ENCODE measurements around the gene NTRK1. TPM values are rescaled to one million over a fixed set of nuclear protein-coding genes. Genes with fewer than 3 reads are reported as not detected.

Gene NTRK1
- polyA plus RNA-seq, 1 of the 3 experiments (the other 2 are of a cell fraction), result 0.97 TPM

DNA sequence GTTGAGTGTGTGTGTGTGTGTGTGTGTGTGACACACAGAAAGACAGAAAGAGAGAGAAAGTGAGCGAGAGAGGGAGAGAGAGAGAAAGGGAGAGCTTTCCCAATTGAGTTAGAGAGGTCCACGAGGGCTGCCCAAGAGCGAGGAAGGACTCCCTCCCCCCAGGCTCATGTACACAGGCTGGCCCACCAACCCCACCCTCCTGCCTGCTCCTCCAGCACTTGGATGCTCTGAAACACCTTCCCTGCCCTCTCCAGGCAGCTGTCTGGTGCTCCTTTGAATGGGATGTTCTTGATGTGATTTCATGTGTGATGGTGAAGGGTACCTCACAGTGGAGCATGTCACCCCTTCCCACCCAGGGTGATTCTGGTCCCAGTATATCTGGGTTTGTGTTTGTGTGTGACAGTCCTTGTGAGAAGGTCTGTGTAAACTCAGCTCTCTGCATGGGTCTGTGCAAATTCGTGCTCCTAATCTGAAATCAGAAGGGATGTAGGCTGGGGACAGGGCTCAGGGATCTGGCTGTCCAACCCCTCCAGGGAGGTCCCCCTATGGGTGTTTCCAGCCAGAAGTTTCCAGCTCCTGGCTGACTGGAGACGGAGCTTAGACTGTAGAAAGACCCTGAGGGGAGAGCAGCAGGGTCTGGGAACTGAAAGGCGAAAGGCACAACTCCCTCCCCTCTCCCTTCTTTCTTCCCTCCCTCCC is 26.1 kb downstream of the NTRK1 start:
- H4K20me1 ChIP-seq (ENCODE audit: insufficient read depth), result no peaks in the 10 kb centered on the region
- H3F3A ChIP-seq (replicated peaks; ENCODE audit: insufficient read depth), result peaks cover 15% of the 10 kb centered on the region
- TF ChIP-seq GATA2 (CRISPR knock-in tag; IDR thresholded peaks at IDR 0.05), result peak; percentile 53
- no peak for TF ChIP-seq YY1 (IDR thresholded peaks at IDR 0.05; ENCODE audit: low read depth)
- H3K79me2 ChIP-seq (ENCODE audit: insufficient read depth), result no peaks in the 10 kb centered on the region
- WGBS (ENCODE audit: low lambda C conversion rate), result 62% methylated on average over 6 of the region's 6 CpGs
- H3K27me3 ChIP-seq (ENCODE audit: insufficient read depth), result no peaks in the 10 kb centered on the region; the same call in 1 of the 2 replicates
- H3K27ac ChIP-seq (ENCODE audit: low read depth in 2 of 2, low read length in 1 of 2), result peak overlapping the region in 1 of 2 experiments; percentile 16; a peak in 1 of 4 replicates
- H3K9me2 ChIP-seq, result no peaks in the 10 kb centered on the region
- H3K9ac ChIP-seq, result no peak overlapping the region
- H3K4me2 ChIP-seq, result no peak overlapping the region
- no peak overlapping the region for H3K4me3 ChIP-seq (ENCODE audit: low read depth in 2 of 2, low read length in 1 of 2)
- peaks cover 0 to 56% of the 10 kb centered on the region in 2 experiments; a peak in 1 of 4 replicates for H3K4me1 ChIP-seq (ENCODE audit: control insufficient read depth in 1 of 2, insufficient read depth in 2 of 2, low read depth in 1 of 2, low read length in 1 of 2)
- no peaks in the 10 kb centered on the region for H3K36me3 ChIP-seq (replicated peaks in 1 of 2; ENCODE audit: control insufficient read depth in 1 of 2, insufficient read depth in 2 of 2, low read length in 1 of 2)
- DNase-seq, result peak; percentile 64
- no peak overlapping the region for H2AFZ ChIP-seq (ENCODE audit: low read depth)
- no peaks in the 10 kb centered on the region for H3K9me3 ChIP-seq
- ChIA-PET CTCF (interaction anchor here (1.0 to 21.6 kb wide), 12 partner anchors 20 to 196 kb away, joined by 3 to 455 read pairs (median 60); partner anchors contain the start of genes INSRR, ISG20L2, METTL25B and MRPL24), POLR2A (interaction anchor here (1.0 to 2.9 kb wide), 2 partner anchors 26 to 29 kb away, joined by 3 to 27 read pairs; partner anchors contain the start of genes INSRR and NTRK1)

DNA sequence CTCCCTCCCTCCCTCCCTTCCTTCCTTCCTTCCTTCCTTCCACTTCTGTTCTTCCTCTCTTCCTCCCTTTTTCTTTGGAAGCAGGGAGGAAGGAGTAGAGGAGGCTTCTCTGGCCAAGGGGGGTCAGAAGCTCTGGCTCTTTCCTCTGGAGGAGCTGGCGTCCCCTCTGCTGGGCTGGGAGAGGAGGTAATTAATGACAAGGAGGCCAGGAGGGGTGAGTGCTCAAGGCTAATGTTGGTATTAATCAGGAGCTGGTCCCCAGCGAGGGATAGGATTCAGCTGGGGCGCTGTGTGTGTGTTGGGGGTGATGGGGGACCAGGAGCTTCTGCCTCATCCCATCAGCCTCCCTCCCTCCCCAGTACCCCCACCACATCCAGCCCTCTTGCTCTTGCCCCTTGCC is 26.7 kb downstream of the NTRK1 start:
- Histone ChIP-seq H3K9ac (no peak overlapping the region), H3K4me2 (no peak overlapping the region), H3K79me2 (ENCODE audit: insufficient read depth) (no peaks in the 10 kb centered on the region), H3F3A (replicated peaks; ENCODE audit: insufficient read depth) (peaks cover 16% of the 10 kb centered on the region), H2AFZ (ENCODE audit: low read depth) (no peak overlapping the region), H3K27ac (ENCODE audit: low read depth in 2 of 2, low read length in 1 of 2) (peak overlapping the region in 1 of 2 experiments; percentile 4; a peak in 1 of 4 replicates), H3K27me3 (ENCODE audit: insufficient read depth) (no peaks in the 10 kb centered on the region; the same call in 1 of the 2 replicates), H3K4me1 (ENCODE audit: control insufficient read depth in 1 of 2, insufficient read depth in 2 of 2, low read depth in 1 of 2, low read length in 1 of 2) (peaks cover 0 to 50% of the 10 kb centered on the region in 2 experiments; a peak in 1 of 4 replicates), H3K4me3 (ENCODE audit: low read depth in 2 of 2, low read length in 1 of 2) (no peak overlapping the region), H3K36me3 (replicated peaks in 1 of 2; ENCODE audit: control insufficient read depth in 1 of 2, insufficient read depth in 2 of 2, low read length in 1 of 2) (no peaks in the 10 kb centered on the region), H3K9me2 (no peaks in the 10 kb centered on the region), H3K9me3 (no peaks in the 10 kb centered on the region), H4K20me1 (ENCODE audit: insufficient read depth) (no peaks in the 10 kb centered on the region)
- peak; percentile 44 for DNase-seq
- ChIA-PET CTCF (interaction anchor here (1.2 to 21.6 kb wide), 11 partner anchors 20 to 197 kb away, joined by 3 to 455 read pairs (median 114); partner anchors contain the start of genes INSRR, ISG20L2, METTL25B and MRPL24), POLR2A (interaction anchor here (0.8 to 2.9 kb wide), 2 partner anchors 27 to 86 kb away, joined by 4 to 27 read pairs; partner anchors contain the start of genes INSRR and NTRK1)
- 46% methylated on average over 3 of the region's 3 CpGs for WGBS (ENCODE audit: low lambda C conversion rate)
- no peak for TF ChIP-seq FOXJ3 (CRISPR knock-in tag; IDR thresholded peaks at IDR 0.05)
- no peak for TF ChIP-seq RFX5 (IDR thresholded peaks at IDR 0.05; ENCODE audit: low read length)
- TF ChIP-seq, protein P1, sequence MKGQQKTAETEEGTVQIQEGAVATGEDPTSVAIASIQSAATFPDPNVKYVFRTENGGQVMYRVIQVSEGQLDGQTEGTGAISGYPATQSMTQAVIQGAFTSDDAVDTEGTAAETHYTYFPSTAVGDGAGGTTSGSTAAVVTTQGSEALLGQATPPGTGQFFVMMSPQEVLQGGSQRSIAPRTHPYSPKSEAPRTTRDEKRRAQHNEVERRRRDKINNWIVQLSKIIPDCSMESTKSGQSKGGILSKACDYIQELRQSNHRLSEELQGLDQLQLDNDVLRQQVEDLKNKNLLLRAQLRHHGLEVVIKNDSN (IDR thresholded peaks at IDR 0.05; ENCODE audit: borderline replicate concordance, low read depth), result no peak
- TF ChIP-seq, protein P2, sequence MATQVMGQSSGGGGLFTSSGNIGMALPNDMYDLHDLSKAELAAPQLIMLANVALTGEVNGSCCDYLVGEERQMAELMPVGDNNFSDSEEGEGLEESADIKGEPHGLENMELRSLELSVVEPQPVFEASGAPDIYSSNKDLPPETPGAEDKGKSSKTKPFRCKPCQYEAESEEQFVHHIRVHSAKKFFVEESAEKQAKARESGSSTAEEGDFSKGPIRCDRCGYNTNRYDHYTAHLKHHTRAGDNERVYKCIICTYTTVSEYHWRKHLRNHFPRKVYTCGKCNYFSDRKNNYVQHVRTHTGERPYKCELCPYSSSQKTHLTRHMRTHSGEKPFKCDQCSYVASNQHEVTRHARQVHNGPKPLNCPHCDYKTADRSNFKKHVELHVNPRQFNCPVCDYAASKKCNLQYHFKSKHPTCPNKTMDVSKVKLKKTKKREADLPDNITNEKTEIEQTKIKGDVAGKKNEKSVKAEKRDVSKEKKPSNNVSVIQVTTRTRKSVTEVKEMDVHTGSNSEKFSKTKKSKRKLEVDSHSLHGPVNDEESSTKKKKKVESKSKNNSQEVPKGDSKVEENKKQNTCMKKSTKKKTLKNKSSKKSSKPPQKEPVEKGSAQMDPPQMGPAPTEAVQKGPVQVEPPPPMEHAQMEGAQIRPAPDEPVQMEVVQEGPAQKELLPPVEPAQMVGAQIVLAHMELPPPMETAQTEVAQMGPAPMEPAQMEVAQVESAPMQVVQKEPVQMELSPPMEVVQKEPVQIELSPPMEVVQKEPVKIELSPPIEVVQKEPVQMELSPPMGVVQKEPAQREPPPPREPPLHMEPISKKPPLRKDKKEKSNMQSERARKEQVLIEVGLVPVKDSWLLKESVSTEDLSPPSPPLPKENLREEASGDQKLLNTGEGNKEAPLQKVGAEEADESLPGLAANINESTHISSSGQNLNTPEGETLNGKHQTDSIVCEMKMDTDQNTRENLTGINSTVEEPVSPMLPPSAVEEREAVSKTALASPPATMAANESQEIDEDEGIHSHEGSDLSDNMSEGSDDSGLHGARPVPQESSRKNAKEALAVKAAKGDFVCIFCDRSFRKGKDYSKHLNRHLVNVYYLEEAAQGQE (IDR thresholded peaks at IDR 0.05; ENCODE audit: low read depth, low read length), result no peak
- TF ChIP-seq, protein P3, sequence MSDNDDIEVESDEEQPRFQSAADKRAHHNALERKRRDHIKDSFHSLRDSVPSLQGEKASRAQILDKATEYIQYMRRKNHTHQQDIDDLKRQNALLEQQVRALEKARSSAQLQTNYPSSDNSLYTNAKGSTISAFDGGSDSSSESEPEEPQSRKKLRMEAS (IDR thresholded peaks at IDR 0.05; ENCODE audit: low read depth), result no peak
- TF ChIP-seq TEAD4 (IDR thresholded peaks at IDR 0.05; ENCODE audit: borderline replicate concordance, insufficient read depth), result no peak
- no peak for TF ChIP-seq TCF12 (IDR thresholded peaks at IDR 0.05)
- no peak for TF ChIP-seq ELF1 (IDR thresholded peaks at IDR 0.05)
- TF ChIP-seq EZH2phosphoT487 (IDR thresholded peaks at IDR 0.05; ENCODE audit: borderline replicate concordance, low read depth), result no peak
